Thyroid gland (tissue), 4 donors: ENCODE data around the gene B4GALNT4. TPM values are rescaled to one million over a fixed set of nuclear protein-coding genes. Genes with fewer than 3 reads are reported as not detected.

Experiments used
- DNase-seq, 2 donors: peaks; one replicate each; pipeline ENCODE4 v3.0.0-alpha.2; 2019
- H3K27ac ChIP-seq, 3 donors: fragments of 200-600 bp; sonication (generic); 1 replicate in 2 of 3; 2 replicates in 1 of 3; pipeline ENCODE4 v1.5.1; 2016 to 2019; ENCODE audit warnings: mild to moderate bottlenecking in 1 of 3, moderate library complexity in 1 of 3
- H3K27me3 ChIP-seq: fragments of 200-600 bp; sonication (generic); one replicate; pipeline ENCODE4 v1.5.1; 2019
- H3K36me3 ChIP-seq, 2 donors: fragments of 200-600 bp; sonication (generic); one replicate each; pipeline ENCODE4 v1.5.1; 2016 to 2019
- H3K4me1 ChIP-seq, 2 donors: fragments of 200-600 bp; sonication (generic); one replicate each; pipeline ENCODE4 v1.5.1; 2017 to 2019
- H3K4me3 ChIP-seq, 3 donors: fragments of 200-600 bp; sonication (generic); replicated peaks in 1 of 3; 1 replicate in 2 of 3; 2 replicates in 1 of 3; pipeline ENCODE4 v1.5.1; 2016; ENCODE audit warnings: mild to moderate bottlenecking in 1 of 3
- H3K9me3 ChIP-seq: fragments of 200-600 bp; sonication (generic); one replicate; pipeline ENCODE4 v1.5.1; 2017
- POLR2A ChIP-seq, 2 donors: fragments of 450-650 bp; IDR thresholded peaks; one replicate each; pipeline ENCODE4 v1.6.1; 2017; ENCODE audit warnings: antibody characterized with exemption in 2 of 2, mild to moderate bottlenecking in 2 of 2, moderate library complexity in 1 of 2
- WGBS, 2 donors: methylation state at CpG; one replicate each; pipeline ENCODE4 v1.1.5; 2017; 5-methylcytosine and 5-hydroxymethylcytosine counted together
- intact Hi-C: fragments of 100-400 bp; cut with DNase I; formaldehyde crosslinking; loops from one replicate; pipeline ENCODE4 v1.15.1; 2023
- total RNA-seq, 4 donors: library from RNA; depleted of rRNA; stranded (reverse); fragments of >200 nt; gene quantifications; one replicate each; pipeline ENCODE4 v1.2.3, GENCODE V29; 2016
- TF ChIP-seq, protein P1 (sequence below), 6 experiments: fragments of 200-600 bp in 3 of 6; fragments of 450-650 bp in 3 of 6; sonication (generic) in 3 of 6; IDR thresholded peaks; one replicate each; pipeline ENCODE4 v1.5.1; 2016 to 2019; ENCODE audit warnings: antibody characterized with exemption in 6 of 6, mild to moderate bottlenecking in 2 of 6, inconsistent platforms in 1 of 6, moderate library complexity in 1 of 6

The B4GALNT4 gene
- total RNA-seq, 4 donors from 2014 or later = 0.98 to 1.2 TPM; not detected in 2

DNA sequence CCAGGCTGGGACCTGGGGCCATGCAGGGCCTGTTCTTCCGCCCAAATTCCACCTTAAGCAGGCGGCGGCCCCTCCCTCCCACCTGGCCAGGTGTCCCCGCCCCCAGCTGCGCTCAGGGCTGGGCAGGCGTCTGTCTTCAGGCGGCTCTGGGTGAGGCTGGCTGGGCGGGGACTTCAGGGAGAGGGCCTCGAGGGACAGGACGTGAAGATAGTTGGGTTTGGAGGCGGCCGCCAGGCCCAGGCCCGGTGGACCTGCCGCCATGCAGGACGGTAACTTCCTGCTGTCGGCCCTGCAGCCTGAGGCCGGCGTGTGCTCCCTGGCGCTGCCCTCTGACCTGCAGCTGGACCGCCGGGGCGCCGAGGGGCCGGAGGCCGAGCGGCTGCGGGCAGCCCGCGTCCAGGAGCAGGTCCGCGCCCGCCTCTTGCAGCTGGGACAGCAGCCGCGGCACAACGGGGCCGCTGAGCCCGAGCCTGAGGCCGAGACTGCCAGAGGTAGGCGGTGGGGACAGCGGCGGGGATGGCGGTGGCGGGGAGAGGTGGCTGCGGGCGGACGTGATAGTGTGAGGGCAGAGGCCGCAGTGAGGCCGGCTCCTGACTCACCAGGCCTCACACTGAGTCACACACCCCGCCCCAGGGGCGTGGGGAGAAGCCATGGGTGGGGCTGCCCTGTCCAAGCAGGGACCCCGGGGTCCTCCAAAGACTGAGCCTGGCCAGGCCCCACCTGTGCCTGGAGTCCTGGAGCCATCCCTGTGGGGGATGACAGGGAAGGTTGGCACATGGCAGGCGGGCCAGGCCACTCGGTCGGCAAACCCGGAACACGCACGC is 24.9 kb downstream of the B4GALNT4 start, which contains the start of gene PKP3:
Gene PKP3, plus strand, starts transcription at position 176 of the 824 bp plus-strand sequence. Its CDS starts 84 bp downstream, at position 260.
- no peaks in the 10 kb centered on the region for H3K27me3 ChIP-seq
- H3K4me3 ChIP-seq = peak within 1 kb of the TSS; percentile 14 to 52 (median 34)
- intact Hi-C loops = no loop called here
- H3K36me3 ChIP-seq = no peaks in the 10 kb centered on the region
- peaks cover 31 to 34% of the 10 kb centered on the region in 2 donors for H3K4me1 ChIP-seq
- peak within 1 kb of the TSS in 2 of 3 donors; percentile 29 to 56 for H3K27ac ChIP-seq
- no peaks in the 10 kb centered on the region for H3K9me3 ChIP-seq
- TF ChIP-seq, protein P1, sequence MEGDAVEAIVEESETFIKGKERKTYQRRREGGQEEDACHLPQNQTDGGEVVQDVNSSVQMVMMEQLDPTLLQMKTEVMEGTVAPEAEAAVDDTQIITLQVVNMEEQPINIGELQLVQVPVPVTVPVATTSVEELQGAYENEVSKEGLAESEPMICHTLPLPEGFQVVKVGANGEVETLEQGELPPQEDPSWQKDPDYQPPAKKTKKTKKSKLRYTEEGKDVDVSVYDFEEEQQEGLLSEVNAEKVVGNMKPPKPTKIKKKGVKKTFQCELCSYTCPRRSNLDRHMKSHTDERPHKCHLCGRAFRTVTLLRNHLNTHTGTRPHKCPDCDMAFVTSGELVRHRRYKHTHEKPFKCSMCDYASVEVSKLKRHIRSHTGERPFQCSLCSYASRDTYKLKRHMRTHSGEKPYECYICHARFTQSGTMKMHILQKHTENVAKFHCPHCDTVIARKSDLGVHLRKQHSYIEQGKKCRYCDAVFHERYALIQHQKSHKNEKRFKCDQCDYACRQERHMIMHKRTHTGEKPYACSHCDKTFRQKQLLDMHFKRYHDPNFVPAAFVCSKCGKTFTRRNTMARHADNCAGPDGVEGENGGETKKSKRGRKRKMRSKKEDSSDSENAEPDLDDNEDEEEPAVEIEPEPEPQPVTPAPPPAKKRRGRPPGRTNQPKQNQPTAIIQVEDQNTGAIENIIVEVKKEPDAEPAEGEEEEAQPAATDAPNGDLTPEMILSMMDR (IDR thresholded peaks at IDR 0.05) = no peak
- peak in 1 of 2 donors; percentile 69 for TF ChIP-seq POLR2A (IDR thresholded peaks at IDR 0.05)
- peak; percentile 91 to 92 for DNase-seq
- 32 to 59% methylated on average over 7 to 10 of the region's 57 CpGs for WGBS, 2 donors

DNA sequence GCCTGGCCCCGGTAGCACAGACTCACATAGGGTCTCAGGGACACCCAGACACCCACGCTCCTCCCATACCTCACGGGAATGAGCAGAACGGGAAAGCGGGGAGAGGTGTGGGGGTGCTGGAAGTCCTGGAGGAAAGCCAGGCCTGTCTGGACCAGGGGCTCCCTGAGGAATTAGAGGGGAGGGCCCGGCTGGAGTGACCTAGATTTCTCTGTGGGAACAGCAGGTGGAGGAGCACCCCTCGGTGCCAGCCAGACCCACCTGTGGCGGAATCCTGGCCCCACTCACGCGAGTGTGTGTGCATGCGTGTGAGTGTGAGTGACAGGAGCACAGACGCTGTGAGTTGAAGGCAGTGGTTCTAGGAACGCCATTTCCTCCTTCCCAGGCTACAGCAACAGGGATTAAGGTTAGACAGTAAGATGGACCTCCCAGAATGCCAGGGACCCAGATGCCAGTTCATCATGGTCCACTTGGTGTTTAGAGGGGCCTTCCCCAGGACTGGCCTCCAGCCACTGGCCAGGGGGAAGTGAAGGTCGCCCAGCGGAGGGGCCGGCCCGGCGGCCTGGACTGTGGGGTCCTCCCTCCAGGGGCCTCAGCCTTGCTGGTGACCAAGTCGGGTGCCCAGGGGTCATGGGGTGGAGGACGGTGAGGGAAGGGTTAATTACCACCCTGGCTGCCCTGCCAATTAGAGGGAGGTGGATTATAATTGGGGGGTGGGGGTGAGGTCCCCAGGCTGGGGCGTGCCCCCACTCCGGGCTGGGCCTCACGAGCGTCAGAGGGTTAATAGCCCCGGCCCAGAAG is 25.8 kb downstream of the B4GALNT4 start:
- Histone ChIP-seq H3K27ac (peak overlapping the region in 1 of 3 donors; percentile 12), H3K4me1 (peaks cover 26 to 29% of the 10 kb centered on the region in 2 donors), H3K36me3 (no peaks in the 10 kb centered on the region), H3K9me3 (no peaks in the 10 kb centered on the region), H3K4me3 (peak overlapping the region in 2 of 3 donors; percentile 14 to 52), H3K27me3 (no peaks in the 10 kb centered on the region)
- TF ChIP-seq POLR2A (IDR thresholded peaks at IDR 0.05) = no peak
- TF ChIP-seq, protein P1 (IDR thresholded peaks at IDR 0.05) = no peak
- no peak for DNase-seq
- 62 to 68% methylated on average over 19 to 25 of the region's 25 CpGs for WGBS, 2 donors
- intact Hi-C loops = no loop called here

- H3K27me3 ChIP-seq = no peaks in the 10 kb centered on the region
These were observed 26.6 kb downstream of the B4GALNT4 start for GRCh38 chr11:395866-396265.

DNA sequence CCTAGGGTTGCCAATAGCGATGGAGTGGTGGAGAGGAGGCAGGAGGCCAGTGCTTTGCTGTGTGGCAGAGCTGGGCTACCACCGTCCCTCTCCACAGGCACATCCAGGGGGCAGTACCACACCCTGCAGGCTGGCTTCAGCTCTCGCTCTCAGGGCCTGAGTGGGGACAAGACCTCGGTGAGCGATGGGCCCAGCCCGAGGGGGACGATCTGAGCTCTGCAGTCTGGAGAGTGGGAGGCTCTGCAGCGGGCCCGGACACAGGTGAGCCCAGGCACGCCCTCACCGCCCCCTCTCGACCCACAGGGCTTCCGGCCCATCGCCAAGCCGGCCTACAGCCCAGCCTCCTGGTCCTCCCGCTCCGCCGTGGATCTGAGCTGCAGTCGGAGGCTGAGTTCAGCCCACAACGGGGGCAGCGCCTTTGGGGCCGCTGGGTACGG is 27.2 kb downstream of the B4GALNT4 start:
- no peaks in the 10 kb centered on the region for H3K36me3 ChIP-seq
- H3K27ac ChIP-seq = no peak overlapping the region
- H3K4me1 ChIP-seq = peaks cover 16 to 19% of the 10 kb centered on the region in 2 donors
- intact Hi-C loops = no loop called here
- TF ChIP-seq, protein P1 (IDR thresholded peaks at IDR 0.05) = no peak
- no peak for TF ChIP-seq POLR2A (IDR thresholded peaks at IDR 0.05)
- H3K9me3 ChIP-seq = no peaks in the 10 kb centered on the region
- WGBS, 2 donors = 45 to 89% methylated on average over 10 to 14 of the region's 23 CpGs
- H3K27me3 ChIP-seq = no peaks in the 10 kb centered on the region
- H3K4me3 ChIP-seq = no peak overlapping the region
- DNase-seq = no peak

More at GRCh38 chr11:395866-396265, 26.6 kb downstream of the B4GALNT4 start:
- no peak for DNase-seq
- H3K4me1 ChIP-seq = peaks cover 22 to 26% of the 10 kb centered on the region in 2 donors
- no peak overlapping the region for H3K27ac ChIP-seq
- H3K36me3 ChIP-seq = no peaks in the 10 kb centered on the region
- no peaks in the 10 kb centered on the region for H3K9me3 ChIP-seq
- intact Hi-C loops = no loop called here
- TF ChIP-seq POLR2A (IDR thresholded peaks at IDR 0.05) = no peak
- TF ChIP-seq, protein P1 (IDR thresholded peaks at IDR 0.05) = no peak
- WGBS, 2 donors = 84 to 89% methylated on average over 11 of the region's 11 CpGs
- no peak overlapping the region for H3K4me3 ChIP-seq
